HG02571 (cell line): ENCODE measurements around the gene TNFSF4.

Experiments
- ATAC-seq: cut with Tn5 transposase; IDR thresholded peaks from one replicate; pipeline ENCODE4 v1.9.1; 2021; ENCODE audit warnings: mild to moderate bottlenecking, moderate library complexity; ENCODE audit not compliant: unreplicated experiment

TNFSF4 gene

DNA sequence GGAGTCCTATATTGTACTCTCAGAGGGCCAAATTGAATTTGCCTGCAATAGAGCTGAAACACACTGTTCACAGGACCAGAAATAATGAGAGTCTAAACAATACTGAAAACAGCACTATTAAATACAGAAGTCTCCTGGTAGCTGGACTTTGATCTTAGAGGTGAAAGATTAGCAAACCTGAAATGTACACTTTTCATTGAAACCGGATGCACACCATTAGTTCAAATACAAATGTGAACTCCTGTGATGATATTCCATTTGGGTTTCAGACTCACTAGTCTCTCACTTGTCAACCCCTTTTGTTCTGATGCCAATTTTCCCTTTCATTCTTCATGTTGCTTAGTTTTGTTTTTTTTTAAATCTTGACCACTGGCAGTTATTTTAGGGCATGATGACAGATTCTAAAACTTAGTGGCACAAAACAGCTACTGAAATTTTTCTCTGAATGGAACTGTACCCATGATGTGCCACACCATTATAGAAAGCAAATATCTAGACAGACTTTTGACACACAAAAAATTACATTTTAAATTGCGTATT lies 5.9 kb upstream of the TNFSF4 start:
- peak; percentile 79 for ATAC-seq

DNA sequence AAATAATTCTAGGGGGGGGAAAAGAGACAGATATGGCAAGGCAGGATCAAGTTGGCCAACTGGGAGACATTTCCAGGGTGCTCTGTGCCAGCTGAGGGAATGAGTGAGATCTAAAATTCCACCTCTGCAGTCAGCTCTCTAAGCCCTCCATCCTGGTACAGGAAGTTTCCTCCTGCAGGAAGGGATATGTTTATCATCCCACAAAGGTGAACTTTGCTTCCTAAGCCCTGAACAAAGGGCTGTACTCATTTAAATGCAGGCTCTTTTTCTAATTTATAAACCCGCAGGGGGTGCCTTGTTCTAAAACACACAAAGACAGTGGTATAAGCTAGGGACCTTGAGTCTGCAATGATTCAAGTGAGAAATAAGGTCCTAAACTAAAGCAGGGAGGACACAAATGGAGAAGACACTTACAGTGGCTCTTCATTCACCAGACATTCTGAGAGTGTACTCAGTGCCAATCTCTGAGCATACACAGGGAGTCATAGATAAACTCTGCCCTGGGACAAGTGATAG lies 3.6 kb upstream of the TNFSF4 start:
- no peak for ATAC-seq

DNA sequence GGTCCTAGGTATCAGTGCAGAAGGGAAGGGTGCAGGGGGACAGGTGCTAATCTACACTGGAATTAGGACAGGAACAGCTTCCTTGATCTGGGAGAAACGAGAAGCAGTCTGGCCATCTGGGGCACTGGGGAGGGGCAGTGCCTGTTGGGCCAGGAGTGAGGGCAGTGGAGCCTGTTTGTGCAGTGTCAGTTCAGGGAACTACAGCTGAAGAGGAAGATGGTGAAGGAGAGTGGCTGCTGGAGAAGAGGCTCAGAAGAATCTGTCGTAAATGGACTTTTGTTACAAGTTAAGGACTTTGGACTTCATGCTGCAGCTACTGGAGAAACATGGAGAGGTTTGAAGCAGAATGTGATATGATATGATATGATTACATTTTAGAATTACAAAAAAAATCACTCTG lies 3.2 kb upstream of the TNFSF4 start:
- no peak for ATAC-seq

DNA sequence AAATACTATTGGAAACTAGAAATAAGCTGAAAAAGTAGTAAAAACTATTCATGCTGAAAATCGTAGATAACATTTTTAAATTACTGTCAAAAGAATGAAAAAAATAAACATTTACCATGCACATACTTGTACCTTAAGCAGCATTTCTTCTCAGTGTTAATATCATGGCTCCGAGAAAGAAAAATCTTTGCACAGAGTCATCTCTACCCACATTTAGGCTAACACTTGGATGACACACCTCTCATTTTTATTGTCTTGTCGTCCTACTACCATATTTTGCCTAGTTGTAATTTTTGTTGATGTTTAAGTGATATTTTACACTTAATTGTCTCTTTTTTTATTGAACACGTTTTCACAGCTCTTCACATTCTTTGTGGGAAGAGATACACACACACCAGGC lies 1.7 kb upstream of the TNFSF4 start:
- ATAC-seq: no peak

DNA sequence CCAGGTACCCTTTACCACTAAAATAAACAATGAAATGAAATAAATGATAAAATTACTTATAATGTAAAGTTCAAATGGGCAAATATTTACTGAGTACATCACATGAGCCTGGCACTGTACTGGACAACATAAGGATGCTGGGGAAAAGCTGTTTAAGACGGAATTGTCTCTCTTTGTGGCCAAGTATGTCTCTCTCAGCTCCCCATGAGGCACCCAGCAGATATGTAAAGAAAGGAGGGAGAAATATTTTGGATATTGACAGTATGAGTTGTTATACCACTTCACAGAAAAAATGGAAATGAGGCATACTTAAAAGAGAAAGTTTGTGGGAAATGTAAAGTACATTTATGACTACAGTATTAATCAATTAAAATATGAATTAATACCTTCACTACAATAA lies 1.0 kb upstream of the TNFSF4 start:
- no peak for ATAC-seq

DNA sequence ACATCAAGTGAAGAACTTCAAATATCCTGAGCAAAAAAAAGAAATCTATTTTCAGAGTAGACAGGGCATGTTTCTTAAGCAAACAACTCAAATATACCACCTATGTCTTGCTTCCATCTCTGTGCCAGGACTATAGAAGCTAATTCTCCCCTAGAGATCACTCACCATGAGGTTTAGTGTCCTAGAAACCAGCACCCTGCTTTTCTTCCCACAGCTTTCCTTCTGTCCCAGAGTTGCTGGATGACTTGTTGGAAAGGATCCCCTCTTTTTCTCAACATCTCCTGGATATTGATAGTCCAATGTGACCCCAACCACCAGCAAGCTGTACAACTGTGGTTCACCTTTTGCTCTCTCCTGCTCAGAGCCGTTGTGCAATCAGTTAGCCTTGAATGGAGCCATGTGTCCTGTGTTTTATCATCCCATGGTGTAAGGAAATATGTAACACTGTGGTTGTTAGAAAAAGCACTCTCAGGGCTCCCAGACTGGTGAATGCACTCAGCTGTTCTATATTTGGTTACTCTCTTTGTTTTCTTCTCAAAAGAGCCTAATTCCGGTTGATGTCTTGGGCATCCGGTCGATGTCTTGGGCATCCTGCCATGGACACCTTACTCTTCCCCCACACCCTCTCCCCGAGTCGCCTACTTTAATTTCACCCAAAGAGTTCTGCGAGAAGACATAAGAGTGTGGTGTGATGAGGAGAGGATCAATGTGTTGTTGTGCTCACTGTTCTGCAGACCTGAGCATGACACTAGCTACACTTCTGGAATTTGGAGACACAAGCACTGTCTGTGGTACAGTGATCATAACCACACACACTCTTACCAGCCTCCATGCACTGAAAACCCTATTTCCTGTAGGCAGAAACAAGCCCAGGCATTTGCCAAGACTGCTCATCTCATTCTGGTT lies 1.7 kb downstream of the TNFSF4 start:
- ATAC-seq: no peak

DNA sequence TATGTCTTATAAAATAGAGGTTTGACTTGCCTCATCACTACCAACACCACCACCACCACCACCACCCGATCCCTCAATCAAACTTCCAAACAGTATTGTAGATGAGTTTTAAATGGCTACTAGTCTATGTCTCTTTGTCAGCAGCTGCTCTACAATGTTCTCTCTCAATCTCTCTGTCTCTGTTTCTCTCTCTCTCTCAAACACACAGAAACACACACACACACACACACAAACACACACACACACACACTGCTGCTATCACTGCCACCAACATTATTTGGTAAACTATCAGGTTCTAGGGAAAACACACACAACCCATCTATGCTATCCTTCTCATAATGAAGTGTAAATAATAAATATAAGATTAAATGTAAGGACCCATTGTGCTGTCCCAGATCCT lies 2.4 kb downstream of the TNFSF4 start:
- no peak for ATAC-seq

DNA sequence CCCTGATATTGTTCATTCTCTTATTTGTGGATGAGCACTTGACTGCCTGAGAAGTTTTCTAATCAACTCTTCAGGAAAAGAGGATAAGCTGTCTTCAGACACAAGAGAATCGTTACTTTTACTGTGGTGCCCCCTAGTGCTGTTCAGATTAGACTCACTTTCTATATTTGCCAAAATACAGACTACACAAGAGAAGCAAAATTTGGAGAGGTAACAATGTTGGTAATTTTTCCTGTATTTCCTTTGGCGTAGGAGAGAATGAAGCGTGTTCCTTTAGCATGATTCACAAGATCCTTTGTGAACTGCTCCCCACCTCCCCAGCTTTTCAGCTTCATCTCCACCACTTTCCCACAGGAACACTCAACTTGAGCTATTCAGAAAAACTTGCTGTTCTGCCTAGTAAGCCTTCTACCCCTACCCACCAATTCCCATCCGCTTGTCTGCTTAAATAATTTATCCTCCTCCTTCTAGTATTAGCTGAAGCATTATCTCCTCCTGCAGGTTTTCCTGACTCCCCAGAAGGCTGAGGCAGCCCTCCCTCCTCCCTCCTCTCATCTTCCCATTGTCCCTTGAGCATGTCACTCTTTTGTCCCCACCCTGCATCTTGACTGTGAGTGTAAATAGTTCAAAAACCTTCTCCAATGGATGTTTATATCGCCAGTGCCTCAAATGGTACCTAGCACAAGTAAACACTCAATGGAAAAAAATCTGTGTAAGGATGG lies 4.5 kb downstream of the TNFSF4 start:
- no peak for ATAC-seq

DNA sequence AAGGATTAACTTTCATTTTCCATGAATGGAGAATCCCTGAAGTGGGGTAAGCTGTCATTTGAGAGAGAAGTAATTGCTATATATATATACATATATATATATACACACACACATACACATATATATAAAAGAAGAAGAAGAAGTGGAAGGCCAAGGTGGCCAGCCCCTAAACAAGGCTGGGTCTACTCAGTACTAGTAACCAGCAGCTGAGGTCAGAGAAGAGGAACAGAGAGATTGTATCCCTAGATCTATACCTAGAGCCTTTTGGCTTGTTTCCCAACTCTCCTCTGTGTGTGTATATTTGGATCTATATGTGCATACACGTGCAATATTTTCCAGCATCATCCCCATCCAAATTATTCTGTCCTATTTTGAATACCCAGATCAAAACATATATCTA lies 5.2 kb downstream of the TNFSF4 start:
- ATAC-seq: no peak

DNA sequence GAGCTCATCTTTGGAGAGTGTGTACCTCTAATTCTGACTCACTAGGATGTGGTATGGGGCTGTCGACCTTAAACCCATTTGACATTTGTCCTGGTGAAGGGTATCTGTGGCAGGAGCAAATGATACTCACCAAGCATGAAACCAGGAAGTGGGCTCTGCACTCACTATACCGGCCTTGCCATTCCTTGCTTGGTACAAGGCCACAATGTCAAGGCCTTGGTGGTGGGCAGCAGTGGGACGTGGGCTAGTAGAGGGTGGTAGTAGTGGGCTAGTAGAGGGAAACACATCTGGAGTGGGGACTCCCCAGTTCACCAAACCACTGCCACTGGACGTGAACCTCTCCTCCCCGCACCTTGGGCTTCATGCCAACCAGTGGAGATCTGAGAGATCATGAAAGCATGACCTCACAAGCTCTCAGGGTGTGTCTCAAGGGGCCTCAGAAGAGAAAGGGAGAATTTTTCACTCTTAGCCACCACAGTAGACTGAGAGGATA lies 11.5 kb downstream of the TNFSF4 start:
- ATAC-seq: peak; percentile 85

DNA sequence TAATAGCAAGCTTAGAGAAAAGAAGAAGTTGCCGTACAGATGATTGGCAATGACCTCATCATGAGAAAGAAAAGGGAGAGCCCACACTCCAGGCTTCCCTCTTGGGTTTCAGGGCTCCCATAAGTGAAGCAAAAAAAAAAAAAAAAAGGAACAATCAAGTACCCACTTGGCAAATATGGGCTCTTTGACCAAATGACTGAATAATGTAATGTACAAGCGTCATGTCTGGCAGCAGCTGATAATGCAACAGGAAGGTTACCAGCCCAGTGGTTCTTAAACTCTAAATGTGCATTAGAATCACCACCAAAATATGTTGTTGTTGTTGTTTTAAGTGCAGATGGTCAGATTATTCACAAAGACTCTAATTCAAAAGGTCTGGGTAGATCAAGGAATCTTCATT lies 13.5 kb downstream of the TNFSF4 start:
- ATAC-seq: no peak

DNA sequence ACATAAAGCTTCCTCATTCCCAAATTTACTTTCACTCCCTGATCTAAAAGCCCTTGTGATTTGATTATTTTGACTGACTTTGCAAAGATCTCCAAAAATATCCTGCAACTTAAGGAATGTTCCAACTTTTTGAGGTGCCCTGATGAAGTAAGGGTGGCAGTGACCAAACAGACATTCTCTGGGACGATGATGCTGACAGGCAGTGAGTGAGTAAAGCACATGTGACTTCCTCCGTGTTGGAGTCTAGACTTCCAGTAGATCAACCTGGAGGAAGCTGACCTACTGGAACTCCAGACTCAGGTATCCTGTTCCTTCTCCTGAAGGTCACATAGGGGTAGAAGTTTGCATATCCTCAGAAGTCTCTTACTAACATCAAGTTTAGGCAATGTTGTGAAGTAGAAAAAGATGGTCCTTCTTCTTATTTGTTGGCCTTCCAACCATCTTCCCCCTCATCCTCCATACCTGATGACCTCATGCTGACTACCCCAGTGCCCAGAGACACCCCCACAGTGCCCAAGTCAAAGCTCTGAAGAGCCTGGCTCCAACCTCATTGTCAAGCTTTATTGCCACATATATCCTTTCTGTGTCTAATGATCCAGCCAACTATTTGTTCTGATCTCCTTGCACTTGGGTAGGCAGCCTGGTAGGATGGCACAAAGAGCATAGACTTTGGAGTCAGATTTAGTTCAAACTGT lies 16.0 kb downstream of the TNFSF4 start:
- ATAC-seq: no peak

DNA sequence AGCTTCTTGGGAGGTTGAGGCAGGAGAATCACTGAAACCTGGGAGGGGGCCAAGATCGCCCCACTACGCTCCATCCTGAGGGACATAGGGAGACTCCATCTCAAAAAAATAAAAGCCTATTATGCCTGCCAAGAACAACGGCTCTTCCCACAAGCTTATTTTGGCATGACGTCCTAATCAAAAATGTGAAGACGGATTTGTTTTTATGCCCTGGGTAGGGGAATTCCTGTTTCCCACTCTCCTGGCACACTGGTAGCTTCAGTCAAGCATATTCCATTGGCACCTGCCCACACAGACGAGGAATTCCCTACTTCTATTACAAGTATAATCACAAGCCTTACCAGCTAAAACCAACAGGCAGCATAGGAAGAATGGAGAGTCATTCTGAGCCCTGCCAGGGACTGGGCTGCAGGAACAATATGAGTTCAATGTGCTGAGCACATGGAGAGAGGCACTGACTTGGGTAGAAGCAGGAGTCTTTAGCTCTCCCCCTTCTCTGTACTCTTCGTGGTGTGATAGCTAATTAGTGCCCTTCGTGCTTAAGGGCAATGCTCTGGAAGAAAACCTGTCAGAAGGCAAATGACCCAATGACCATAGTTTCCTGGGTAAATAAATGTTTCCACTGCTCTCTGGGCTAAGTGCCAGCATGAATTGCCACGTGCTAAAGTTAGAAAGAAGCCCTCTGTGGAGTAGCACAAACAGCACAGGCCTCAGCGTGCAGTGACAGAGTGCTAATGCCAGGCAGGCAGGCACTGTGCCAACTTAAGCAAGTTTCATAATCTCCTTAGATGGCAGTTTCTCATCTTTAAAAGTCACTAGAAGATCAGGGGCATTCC lies 16.8 kb downstream of the TNFSF4 start:
- ATAC-seq: no peak

DNA sequence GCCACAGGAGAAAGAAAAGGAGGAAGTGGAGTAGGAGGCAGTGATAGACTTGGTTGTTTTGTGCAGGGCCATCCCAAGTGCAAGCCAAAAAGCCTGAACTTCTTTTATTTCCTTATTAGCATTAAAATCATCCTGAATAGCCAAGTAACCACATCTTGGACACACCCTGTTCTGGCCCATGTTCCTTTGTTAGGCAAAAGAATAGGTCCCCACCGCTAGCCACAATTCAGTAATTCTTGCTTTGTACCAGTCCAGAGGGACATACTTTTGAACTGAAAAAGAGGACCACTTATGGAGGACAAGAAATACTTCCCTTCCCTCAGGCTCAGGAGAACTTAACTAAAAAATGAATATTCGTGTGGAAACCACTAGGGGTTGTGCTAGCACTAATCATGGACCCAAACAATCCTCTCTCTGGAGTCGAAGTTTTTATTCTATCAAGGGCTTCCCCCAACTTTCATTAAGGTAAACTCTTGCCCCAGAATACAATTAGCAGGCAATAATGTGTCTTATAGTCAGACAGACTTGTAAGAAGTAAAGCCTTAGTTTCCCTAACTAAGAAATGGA lies 19.4 kb downstream of the TNFSF4 start:
- ATAC-seq: no peak

DNA sequence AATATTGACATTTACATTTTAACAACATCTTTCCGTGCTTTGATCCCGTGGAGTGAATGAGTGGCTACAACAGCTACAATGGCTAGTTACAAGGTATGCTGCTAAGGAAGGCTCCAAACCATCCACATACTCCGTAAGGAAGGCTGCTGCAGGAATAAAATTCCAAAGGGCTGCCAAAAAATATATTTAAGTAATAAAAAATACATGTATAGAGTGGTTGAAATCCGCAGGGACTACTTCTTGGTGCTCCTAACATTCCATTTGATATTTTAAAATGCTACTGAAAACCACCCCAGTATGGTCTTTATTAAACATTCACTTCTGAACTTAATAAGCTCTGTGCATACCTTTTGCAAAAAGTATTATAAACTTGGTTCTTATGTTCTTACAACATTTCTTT lies 25.3 kb downstream of the TNFSF4 start:
- no peak for ATAC-seq

DNA sequence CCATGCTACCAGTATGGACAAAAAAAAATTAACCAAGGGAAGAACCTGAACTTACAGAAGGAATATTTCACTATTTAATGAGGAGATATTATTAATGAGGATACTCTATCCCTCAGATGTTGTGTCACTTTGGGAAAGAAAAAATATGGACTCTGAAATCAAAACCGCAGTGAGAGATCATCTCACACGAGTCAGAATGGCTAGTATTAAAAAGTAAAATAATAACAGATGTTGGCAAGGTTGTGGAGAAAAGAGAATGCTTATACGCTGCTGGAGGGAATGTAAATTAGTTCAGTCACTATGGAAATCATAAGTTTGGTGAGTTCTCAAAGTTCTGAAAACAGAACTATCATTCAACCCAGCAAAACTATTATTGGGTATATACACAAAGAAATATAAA lies 30.9 kb downstream of the TNFSF4 start:
- ATAC-seq: no peak

DNA sequence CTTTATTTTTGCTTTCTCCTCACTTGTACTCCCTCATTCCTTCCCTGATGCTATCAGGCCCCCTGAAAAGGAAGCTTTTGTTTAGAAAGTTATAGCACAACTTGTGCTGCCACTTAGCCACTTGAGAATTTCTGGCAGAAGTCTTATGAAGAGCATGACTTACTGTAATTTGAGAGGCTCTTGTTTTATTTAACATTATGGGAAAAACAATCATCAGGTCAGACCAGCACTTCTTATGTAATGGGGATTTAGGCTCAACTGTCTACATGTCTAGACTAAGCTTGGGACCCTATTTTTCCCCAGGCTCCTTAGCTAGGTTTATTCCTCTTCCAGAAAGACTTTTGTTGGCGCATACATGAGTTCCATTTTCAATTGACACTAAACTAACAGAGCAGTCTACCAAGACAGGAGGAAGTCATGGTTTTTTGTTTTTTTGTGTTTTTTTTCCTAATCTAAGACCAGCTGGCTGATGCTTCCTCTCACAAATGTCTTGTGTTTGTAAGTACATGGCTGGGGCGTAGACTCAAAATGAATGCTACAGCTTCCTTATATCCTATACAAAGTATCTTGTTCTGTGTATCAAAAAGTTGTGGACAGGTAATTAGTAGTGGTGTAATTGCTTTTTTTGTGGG lies 31.5 kb downstream of the TNFSF4 start:
- no peak for ATAC-seq

DNA sequence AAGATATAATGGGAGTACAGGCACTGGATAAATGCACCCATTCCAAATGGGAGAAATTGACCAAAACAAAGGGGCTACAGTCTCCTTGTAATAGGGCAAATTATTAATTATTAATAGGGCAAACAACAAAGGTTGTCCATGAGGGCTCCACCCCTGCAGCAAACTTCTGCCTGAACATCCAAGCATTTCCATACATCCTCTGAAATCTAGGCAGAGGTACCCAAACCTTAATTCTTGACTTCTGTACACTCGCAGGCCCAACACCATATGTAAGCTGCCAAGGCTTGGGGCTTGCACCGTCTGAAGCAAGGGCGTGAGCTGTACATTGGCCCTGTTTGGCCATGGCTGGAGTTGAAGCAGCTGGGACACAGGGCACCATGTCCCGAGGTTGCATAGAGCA lies 33.7 kb downstream of the TNFSF4 start:
- ATAC-seq: no peak

DNA sequence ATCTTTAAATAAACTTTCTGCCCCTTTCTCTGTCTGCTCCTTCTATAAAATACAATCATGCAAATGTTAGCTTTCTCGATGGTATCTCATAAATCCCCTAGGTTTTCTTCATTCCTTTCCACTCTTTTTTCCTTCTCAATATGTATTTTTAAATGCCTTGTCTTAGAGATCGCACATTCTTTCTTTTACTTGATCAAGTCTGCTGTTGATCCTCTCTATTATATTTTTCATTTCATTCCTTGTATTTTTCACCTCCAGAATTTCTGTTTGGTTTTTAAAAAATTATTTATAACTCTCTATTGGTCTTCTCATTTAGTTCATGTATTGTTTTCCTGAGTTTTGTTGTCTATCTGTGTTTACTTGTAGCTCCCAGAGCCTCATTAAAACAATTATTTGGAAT lies 36.0 kb downstream of the TNFSF4 start:
- no peak for ATAC-seq
